HepG2 (cell line): ENCODE measurements around the gene ANXA2. TPM values are rescaled to one million over a fixed set of nuclear protein-coding genes. Genes with fewer than 3 reads are reported as not detected.
A peak's percentile ranks its signal among the peaks of the same experiment; 100 is the strongest.

Experiments
- CENPT ChIP-seq: sonication (generic); formaldehyde crosslinking; IDR thresholded peaks from 2 replicates; pipeline ENCODE4 v1.8.0; 2022; ENCODE audit warnings: low read depth, mild to moderate bottlenecking, moderate library complexity, missing genetic modification reagents
- GATAD1 ChIP-seq: IDR thresholded peaks from 2 replicates; pipeline ENCODE4 v1.6.1; 2016; ENCODE audit warnings: missing genetic modification reagents, missing compliant biosample characterization
- NAIF1 ChIP-seq: sonication (generic); formaldehyde crosslinking; IDR thresholded peaks from 2 replicates; pipeline ENCODE4 v1.5.0; 2020; ENCODE audit warnings: mild to moderate bottlenecking, missing genetic modification reagents, borderline replicate concordance
- NCOA5 ChIP-seq: sonication (generic); formaldehyde crosslinking; IDR thresholded peaks from 2 replicates; pipeline ENCODE4 v1.4.0; 2020; ENCODE audit warnings: missing genetic modification reagents
- NR2F1 ChIP-seq, 2 experiments: fragments of 450-650 bp in 1 of 2; formaldehyde crosslinking in 1 of 2; IDR thresholded peaks; 2 replicates each; pipeline versions ENCODE4 v1.5.0 to v1.6.1; 2016 to 2020; ENCODE audit warnings: mild to moderate bottlenecking in 1 of 2, missing compliant biosample characterization in 1 of 2, missing genetic modification reagents in 1 of 2, moderate library complexity in 1 of 2
- NR2F6 ChIP-seq, 2 experiments: IDR thresholded peaks; 2 replicates each; pipeline ENCODE4 v1.6.1; 2016; ENCODE audit warnings: antibody characterized with exemption in 1 of 2, mild to moderate bottlenecking in 1 of 2
- PAF1 ChIP-seq: IDR thresholded peaks from 2 replicates; pipeline ENCODE4 v1.6.1; 2016; ENCODE audit warnings: missing genetic modification reagents, missing compliant biosample characterization
- RARG ChIP-seq: sonication (generic); formaldehyde crosslinking; IDR thresholded peaks from 2 replicates; pipeline ENCODE4 v1.4.0; 2020; ENCODE audit warnings: low read depth, mild to moderate bottlenecking, missing genetic modification reagents
- RFXAP ChIP-seq: sonication (generic); formaldehyde crosslinking; IDR thresholded peaks from 2 replicates; pipeline ENCODE4 v1.4.0; 2020; ENCODE audit warnings: missing genetic modification reagents, borderline replicate concordance
- RXRA ChIP-seq: sonication (generic); formaldehyde crosslinking; IDR thresholded peaks from 2 replicates; pipeline ENCODE4 v1.5.1; 2020; ENCODE audit warnings: missing genetic modification reagents
- SPEN ChIP-seq: sonication (generic); formaldehyde crosslinking; IDR thresholded peaks from 2 replicates; pipeline ENCODE4 v1.5.1; 2020; ENCODE audit warnings: low read depth, mild to moderate bottlenecking, missing genetic modification reagents
- STAG1 ChIP-seq: sonication (generic); formaldehyde crosslinking; IDR thresholded peaks from 2 replicates; pipeline ENCODE4 v1.4.0; 2020; ENCODE audit warnings: missing genetic modification reagents
- SUZ12 ChIP-seq: fragments of 150-350 bp; IDR thresholded peaks from 2 replicates; pipeline ENCODE4 v1.6.1; 2014; ENCODE audit warnings: low read depth, low read length
- TEAD3 ChIP-seq: optimal IDR thresholded peaks from 2 replicates; pipeline ENCODE3; 2016; ENCODE audit warnings: borderline replicate concordance
- TOE1 ChIP-seq: sonication (generic); formaldehyde crosslinking; IDR thresholded peaks from 2 replicates; pipeline ENCODE4 v1.4.0; 2020; ENCODE audit warnings: mild to moderate bottlenecking, missing genetic modification reagents
- ZBTB3 ChIP-seq: sonication (generic); formaldehyde crosslinking; IDR thresholded peaks from 2 replicates; pipeline ENCODE4 v1.4.0; 2020; ENCODE audit warnings: low read depth, mild to moderate bottlenecking, moderate library complexity, missing genetic modification reagents, borderline replicate concordance
- ZC3H13 ChIP-seq: sonication (generic); formaldehyde crosslinking; IDR thresholded peaks from 2 replicates; pipeline ENCODE4 v1.8.1; 2023; ENCODE audit warnings: mild to moderate bottlenecking, missing genetic modification reagents, moderate library complexity
- ZNF160 ChIP-seq: sonication (generic); formaldehyde crosslinking; IDR thresholded peaks from 2 replicates; pipeline ENCODE4 v1.8.0; 2022; ENCODE audit warnings: mild to moderate bottlenecking, inconsistent platforms, missing genetic modification reagents
- ZNF224 ChIP-seq: sonication (generic); formaldehyde crosslinking; IDR thresholded peaks from 2 replicates; pipeline ENCODE4 v1.5.0; 2020; ENCODE audit warnings: mild to moderate bottlenecking, missing genetic modification reagents
- ZNF317 ChIP-seq: sonication (generic); formaldehyde crosslinking; IDR thresholded peaks from 2 replicates; pipeline ENCODE4 v1.5.0; 2020; ENCODE audit warnings: mild to moderate bottlenecking, missing genetic modification reagents
- ZNF530 ChIP-seq: sonication (generic); formaldehyde crosslinking; IDR thresholded peaks from 2 replicates; pipeline ENCODE4 v1.5.0; 2020; ENCODE audit warnings: low read depth, mild to moderate bottlenecking, missing genetic modification reagents
- ZNF616 ChIP-seq: sonication (generic); formaldehyde crosslinking; IDR thresholded peaks from 2 replicates; pipeline ENCODE4 v1.5.0; 2020; ENCODE audit warnings: low read depth, mild to moderate bottlenecking, missing genetic modification reagents
- ZNF713 ChIP-seq: sonication (generic); formaldehyde crosslinking; IDR thresholded peaks from 2 replicates; pipeline ENCODE4 v1.4.0; 2020; ENCODE audit warnings: mild to moderate bottlenecking, missing genetic modification reagents
- ZNF781 ChIP-seq: sonication (generic); formaldehyde crosslinking; IDR thresholded peaks from 2 replicates; pipeline ENCODE4 v1.5.1; 2020; ENCODE audit warnings: borderline replicate concordance, mild to moderate bottlenecking, missing genetic modification reagents; ENCODE audit errors: not compliant biosample characterization
- polyA plus RNA-seq, 8 experiments: library from polyadenylated mRNA; depleted of rRNA in 3 of 8; stranded (reverse) in 7 of 8; unstranded in 1 of 8; fragments of >200 nt; fragmentation: Illumina TruSeq in 4 of 8; extraction: Trizol in 4 of 8; gene quantifications; 2 replicates each; pipeline versions ENCODE4 v1.2.1 to v1.2.3, GENCODE V29; 2011 to 2016; ENCODE audit warnings: low read depth in 4 of 8, missing spikeins in 1 of 8, mixed read lengths in 1 of 8; ENCODE audit not compliant: insufficient read depth in 1 of 8
- total RNA-seq, 5 experiments: library from RNA; depleted of rRNA; stranded (reverse); fragments of >200 nt; fragmentation: Illumina TruSeq; extraction: Trizol; gene quantifications; 2 replicates each; pipeline ENCODE4 v1.2.3, GENCODE V29; 2016; ENCODE audit warnings: low read depth in 1 of 5
- TF ChIP-seq, protein P1 (sequence below): IDR thresholded peaks from 2 replicates; pipeline ENCODE4 v1.6.1; 2016; ENCODE audit warnings: low read depth, missing genetic modification reagents, missing compliant biosample characterization
- TF ChIP-seq, protein P2 (sequence below): IDR thresholded peaks from 2 replicates; pipeline ENCODE4 v1.6.1; 2012; ENCODE audit warnings: inconsistent platforms

The ANXA2 gene
- total and polyA plus RNA-seq, 2 of the 13 experiments (the other 11 are each of a cell fraction or from before 2014, with no cell fraction given): 196 to 613 TPM

DNA sequence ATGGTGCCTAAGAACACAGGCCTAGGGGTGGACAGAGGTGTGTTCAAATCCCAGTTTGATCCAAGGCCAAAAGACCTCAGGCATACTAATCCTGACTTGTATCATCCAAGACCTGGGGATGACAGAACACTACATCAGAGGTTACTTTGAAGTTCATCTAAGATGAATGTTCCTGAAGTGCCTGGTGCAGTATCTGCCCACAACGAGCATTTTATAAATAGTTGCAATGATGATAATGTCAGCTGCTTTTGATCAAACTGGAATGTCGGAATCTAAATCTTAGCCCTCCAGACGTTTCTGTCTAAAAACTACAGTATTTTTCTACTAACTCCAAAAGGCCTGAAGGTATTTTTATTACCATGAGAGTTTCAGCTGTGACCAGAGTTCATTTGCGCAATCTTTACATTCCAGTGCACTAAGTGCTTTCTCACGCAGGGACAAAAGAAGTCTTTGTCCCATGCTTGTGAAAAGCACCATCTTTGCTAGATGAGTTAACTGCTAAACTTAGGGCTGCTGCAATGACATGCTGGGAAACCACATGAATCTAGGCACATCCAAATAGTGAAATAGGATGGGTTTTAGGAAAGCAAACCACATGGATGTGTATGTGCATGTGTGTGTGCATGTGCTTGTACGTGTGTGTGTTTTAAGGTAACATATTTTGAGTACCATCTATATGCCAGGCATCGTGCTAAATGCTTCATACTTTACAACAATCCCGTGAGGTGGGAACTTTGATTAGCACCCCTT lies 18.1 kb downstream of the ANXA2 start (continued):
- TF ChIP-seq, protein P1, sequence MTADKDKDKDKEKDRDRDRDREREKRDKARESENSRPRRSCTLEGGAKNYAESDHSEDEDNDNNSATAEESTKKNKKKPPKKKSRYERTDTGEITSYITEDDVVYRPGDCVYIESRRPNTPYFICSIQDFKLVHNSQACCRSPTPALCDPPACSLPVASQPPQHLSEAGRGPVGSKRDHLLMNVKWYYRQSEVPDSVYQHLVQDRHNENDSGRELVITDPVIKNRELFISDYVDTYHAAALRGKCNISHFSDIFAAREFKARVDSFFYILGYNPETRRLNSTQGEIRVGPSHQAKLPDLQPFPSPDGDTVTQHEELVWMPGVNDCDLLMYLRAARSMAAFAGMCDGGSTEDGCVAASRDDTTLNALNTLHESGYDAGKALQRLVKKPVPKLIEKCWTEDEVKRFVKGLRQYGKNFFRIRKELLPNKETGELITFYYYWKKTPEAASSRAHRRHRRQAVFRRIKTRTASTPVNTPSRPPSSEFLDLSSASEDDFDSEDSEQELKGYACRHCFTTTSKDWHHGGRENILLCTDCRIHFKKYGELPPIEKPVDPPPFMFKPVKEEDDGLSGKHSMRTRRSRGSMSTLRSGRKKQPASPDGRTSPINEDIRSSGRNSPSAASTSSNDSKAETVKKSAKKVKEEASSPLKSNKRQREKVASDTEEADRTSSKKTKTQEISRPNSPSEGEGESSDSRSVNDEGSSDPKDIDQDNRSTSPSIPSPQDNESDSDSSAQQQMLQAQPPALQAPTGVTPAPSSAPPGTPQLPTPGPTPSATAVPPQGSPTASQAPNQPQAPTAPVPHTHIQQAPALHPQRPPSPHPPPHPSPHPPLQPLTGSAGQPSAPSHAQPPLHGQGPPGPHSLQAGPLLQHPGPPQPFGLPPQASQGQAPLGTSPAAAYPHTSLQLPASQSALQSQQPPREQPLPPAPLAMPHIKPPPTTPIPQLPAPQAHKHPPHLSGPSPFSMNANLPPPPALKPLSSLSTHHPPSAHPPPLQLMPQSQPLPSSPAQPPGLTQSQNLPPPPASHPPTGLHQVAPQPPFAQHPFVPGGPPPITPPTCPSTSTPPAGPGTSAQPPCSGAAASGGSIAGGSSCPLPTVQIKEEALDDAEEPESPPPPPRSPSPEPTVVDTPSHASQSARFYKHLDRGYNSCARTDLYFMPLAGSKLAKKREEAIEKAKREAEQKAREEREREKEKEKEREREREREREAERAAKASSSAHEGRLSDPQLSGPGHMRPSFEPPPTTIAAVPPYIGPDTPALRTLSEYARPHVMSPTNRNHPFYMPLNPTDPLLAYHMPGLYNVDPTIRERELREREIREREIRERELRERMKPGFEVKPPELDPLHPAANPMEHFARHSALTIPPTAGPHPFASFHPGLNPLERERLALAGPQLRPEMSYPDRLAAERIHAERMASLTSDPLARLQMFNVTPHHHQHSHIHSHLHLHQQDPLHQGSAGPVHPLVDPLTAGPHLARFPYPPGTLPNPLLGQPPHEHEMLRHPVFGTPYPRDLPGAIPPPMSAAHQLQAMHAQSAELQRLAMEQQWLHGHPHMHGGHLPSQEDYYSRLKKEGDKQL: no peak
- TF ChIP-seq, protein P2, sequence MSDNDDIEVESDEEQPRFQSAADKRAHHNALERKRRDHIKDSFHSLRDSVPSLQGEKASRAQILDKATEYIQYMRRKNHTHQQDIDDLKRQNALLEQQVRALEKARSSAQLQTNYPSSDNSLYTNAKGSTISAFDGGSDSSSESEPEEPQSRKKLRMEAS: peak; percentile 56
- TF ChIP-seq STAG1 (peak; percentile 9; the same call in 1 of the 2 replicates), SPEN (CRISPR knock-in tag) (peak; percentile 66; the same call in 1 of the 2 replicates), NCOA5 (no peak), NR2F6 (IDR thresholded peaks at IDR 0.05) (peak; percentile 61), NR2F6 (CRISPR knock-in tag; IDR thresholded peaks at IDR 0.05) (peak; percentile 57), ZNF713 (CRISPR knock-in tag) (no peak), PAF1 (CRISPR knock-in tag) (no peak), NR2F1 (CRISPR knock-in tag; IDR thresholded peaks at IDR 0.05) (0 out of 4 replicates have a peak, but pooled peaks of 1 of the 2 experiments have one; percentile 36), SUZ12 (no peak), ZNF616 (CRISPR knock-in tag) (no peak), CENPT (no peak), TEAD3 (CRISPR knock-in tag) (peak; percentile 100), RXRA (CRISPR knock-in tag) (peak; percentile 45; the same call in 1 of the 2 replicates), RFXAP (peak; percentile 49; the same call in 1 of the 2 replicates), ZC3H13 (CRISPR knock-in tag) (no peak), GATAD1 (CRISPR knock-in tag) (peak; percentile 47; the same call in 1 of the 2 replicates), TOE1 (no peak), NAIF1 (CRISPR knock-in tag) (0 out of 2 replicates have a peak, but pooled peaks have one; percentile 70), ZNF160 (CRISPR knock-in tag) (no peak), ZNF781 (CRISPR knock-in tag) (no peak), ZNF224 (no peak), ZNF317 (CRISPR knock-in tag) (no peak), ZBTB3 (CRISPR knock-in tag) (no peak), RARG (CRISPR knock-in tag) (no peak), ZNF530 (no peak)
